GF-D8 (cell line): ENCODE data around the gene PLCD1.

Experiments
- DNase-seq: peaks from one replicate; lab custom pipeline; 2025; lab: John Stamatoyannopoulos, UW

The PLCD1 gene

DNA sequence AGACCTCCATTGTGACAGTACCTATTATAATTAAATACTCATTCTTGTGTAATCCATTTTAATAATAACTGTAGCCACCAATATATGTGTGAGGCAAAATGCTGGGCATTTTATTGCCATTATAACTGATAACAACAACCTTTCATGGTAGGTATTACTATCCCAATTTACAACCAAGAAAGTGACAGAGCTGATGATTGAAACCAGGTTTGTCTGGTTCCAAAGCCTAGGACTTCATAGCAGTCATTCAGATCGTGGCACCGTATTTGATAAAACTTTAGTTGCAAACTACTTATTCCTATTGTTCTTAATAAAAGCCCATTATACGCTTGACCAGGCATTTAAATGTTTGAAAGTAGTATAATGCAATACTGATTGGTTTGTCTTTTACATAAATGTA lies 65.3 kb downstream of the PLCD1 start:
- no peak for DNase-seq

DNA sequence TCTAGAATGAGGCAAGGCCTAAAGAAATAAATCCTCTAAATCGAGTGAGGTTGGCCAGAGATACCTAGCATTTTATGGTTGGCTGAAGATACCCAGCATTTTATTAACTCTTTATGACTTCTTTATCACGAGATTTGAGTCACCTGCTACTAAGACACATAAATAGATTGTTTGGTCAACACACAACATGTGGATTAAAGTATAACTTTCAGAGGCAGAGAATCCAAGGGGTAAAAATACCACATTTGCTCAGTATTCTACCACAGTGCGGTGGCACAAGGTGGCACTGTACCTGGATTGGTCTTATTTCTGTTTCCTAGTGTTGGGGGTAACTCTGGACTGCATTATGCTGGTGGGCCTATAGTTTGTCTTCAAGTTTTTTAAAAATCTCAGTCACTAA lies 65.8 kb downstream of the PLCD1 start:
- DNase-seq, result no peak

DNA sequence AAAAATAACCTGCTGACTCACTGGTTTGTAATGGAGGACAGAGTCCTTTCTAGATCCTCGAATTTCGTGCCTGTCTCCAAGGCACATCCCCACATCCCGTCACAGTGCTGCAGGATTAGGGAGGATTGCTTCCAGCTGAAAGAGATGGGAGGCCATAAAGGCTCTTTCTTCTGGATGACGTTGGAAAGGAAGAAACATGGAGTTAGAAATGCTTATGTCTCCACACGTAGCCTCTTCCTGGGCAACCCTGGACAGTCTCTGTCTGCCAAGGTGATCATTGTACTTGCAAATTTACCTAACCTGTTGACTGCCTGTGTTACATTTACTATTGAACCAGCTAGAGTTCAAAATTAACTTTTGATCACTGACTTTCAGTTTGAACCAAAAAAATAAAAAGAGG lies 66.4 kb downstream of the PLCD1 start:
- no peak for DNase-seq

DNA sequence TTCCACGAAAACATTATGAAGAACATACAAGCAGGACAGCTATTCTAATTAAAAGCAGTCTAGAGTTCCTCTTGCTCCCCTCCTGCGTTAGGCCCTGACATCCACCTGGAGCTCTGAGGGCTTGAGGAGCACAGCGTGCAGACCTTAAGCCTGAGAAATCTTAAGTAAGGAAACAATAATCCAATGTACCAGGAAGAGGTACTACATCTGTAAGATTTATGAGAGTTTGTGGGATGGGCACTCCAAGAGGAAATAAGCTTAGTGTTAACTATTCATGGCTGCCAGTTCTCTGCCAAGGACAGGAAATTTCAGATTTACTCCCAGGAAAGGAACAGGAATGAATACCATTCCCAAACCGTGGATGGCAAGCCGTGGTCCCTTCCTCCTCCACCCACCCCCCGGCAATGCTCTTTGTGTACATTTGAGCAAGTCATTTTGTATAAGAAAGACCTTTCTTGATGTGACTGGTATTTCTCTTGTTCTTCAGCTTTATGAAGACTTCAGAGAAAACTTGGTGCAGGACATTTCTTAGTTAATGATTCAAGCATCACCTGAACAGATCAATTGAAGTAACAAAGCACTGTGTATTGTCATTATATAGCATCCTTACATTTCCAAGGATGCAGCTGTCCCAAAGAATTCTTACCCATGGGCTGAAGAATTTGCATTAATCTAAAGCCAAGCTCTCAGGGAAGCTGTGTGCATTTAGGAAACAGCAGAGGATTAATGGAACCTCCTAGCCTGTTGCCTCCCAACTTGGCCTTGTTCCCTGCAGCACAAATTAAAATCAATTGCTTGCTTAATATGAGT lies 67.6 kb downstream of the PLCD1 start:
- DNase-seq, result no peak

DNA sequence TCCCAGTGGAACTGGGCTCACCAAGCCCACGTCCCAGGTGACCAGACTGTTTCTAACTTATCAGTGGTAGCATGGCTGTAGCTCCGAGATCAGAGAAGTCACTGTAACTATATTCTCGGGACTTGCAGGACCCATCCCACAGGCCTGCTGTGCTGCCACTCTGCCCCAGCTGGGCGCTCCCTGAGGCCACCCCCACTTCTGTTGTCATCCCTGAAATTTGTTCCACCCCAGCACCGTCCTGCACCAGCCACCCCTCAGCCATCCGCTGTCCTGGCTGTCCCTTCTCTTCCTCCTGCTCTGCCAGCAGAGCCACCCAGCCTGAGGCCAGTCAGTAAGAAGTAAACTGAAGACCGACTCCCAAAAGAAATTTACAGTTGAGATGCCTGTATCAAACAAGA lies 71.9 kb downstream of the PLCD1 start:
- DNase-seq, result no peak
